SK-N-SH treated with all-trans-retinoic acid at 6 μM for 48 hours (cell line): ENCODE data around the gene CETP.
A peak's percentile ranks its signal among the peaks of the same experiment; 100 is the strongest.

Experiments used
- ATAC-seq: fragments of 200-7000 bp; cut with Tn5 transposase; 3 replicates; pipeline ENCODE4 v1.9.1; 2020; ENCODE audit warnings: mild to moderate bottlenecking, moderate library complexity
- ARNTL ChIP-seq: fragments of 450-650 bp; formaldehyde crosslinking; IDR thresholded peaks from 2 replicates; pipeline ENCODE4 v1.5.0; 2020; ENCODE audit warnings: low read depth, mild to moderate bottlenecking, moderate library complexity, borderline replicate concordance
- BACH2 ChIP-seq: fragments of 250-450 bp; sonication (Bioruptor Pico); IDR thresholded peaks from 2 replicates; pipeline ENCODE4 v1.9.0; 2021; ENCODE audit warnings: mild to moderate bottlenecking, borderline replicate concordance
- CREB5 ChIP-seq: fragments of 250-450 bp; sonication (Bioruptor Pico); IDR thresholded peaks from 2 replicates; pipeline ENCODE4 v1.5.1; 2020; ENCODE audit warnings: low read depth, mild to moderate bottlenecking, moderate library complexity
- CSDC2 ChIP-seq: fragments of 250-450 bp; sonication (Bioruptor Pico); IDR thresholded peaks from 2 replicates; pipeline ENCODE4 v1.5.0; 2020; ENCODE audit warnings: mild to moderate bottlenecking, moderate library complexity
- CSRNP3 ChIP-seq: fragments of 250-450 bp; sonication (Bioruptor Pico); IDR thresholded peaks from 2 replicates; pipeline ENCODE4 v1.5.1; 2021; ENCODE audit warnings: mild to moderate bottlenecking, moderate library complexity
- ESRRG ChIP-seq: fragments of 250-450 bp; sonication (Bioruptor Pico); IDR thresholded peaks from 2 replicates; pipeline ENCODE4 v1.6.1; 2021; ENCODE audit warnings: mild to moderate bottlenecking
- GLIS3 ChIP-seq: fragments of 250-450 bp; sonication (Bioruptor Pico); IDR thresholded peaks from 2 replicates; pipeline ENCODE4 v1.5.0; 2020; ENCODE audit warnings: mild to moderate bottlenecking, moderate library complexity
- ISL1 ChIP-seq: fragments of 250-450 bp; sonication (Bioruptor Pico); IDR thresholded peaks from 2 replicates; pipeline ENCODE4 v2.1.2; 2022; ENCODE audit warnings: mild to moderate bottlenecking, moderate library complexity
- PATZ1 ChIP-seq: fragments of 250-450 bp; sonication (Bioruptor Pico); IDR thresholded peaks from 2 replicates; pipeline ENCODE4 v1.8.0; 2020; ENCODE audit warnings: mild to moderate bottlenecking, moderate library complexity, borderline replicate concordance
- POU6F1 ChIP-seq: fragments of 250-450 bp; sonication (Bioruptor Pico); IDR thresholded peaks from 2 replicates; pipeline ENCODE4 v1.8.0; 2021; ENCODE audit warnings: low read depth, mild to moderate bottlenecking, moderate library complexity, borderline replicate concordance
- PPARA ChIP-seq: fragments of 250-450 bp; sonication (Bioruptor Pico); IDR thresholded peaks from 2 replicates; pipeline ENCODE4 v1.5.0; 2020; ENCODE audit warnings: mild to moderate bottlenecking, borderline replicate concordance
- RARB ChIP-seq: fragments of 250-450 bp; sonication (Bioruptor Pico); IDR thresholded peaks from 2 replicates; pipeline ENCODE4 v1.8.0; 2021; ENCODE audit warnings: mild to moderate bottlenecking, moderate library complexity
- SNAI2 ChIP-seq: fragments of 250-450 bp; sonication (Bioruptor Pico); IDR thresholded peaks from 2 replicates; pipeline ENCODE4 v1.5.0; 2020; ENCODE audit warnings: mild to moderate bottlenecking, moderate library complexity
- TOX ChIP-seq: fragments of 250-450 bp; sonication (Bioruptor Pico); IDR thresholded peaks from 2 replicates; pipeline ENCODE4 v1.8.0; 2021; ENCODE audit warnings: mild to moderate bottlenecking, moderate library complexity, borderline replicate concordance
- TSHZ2 ChIP-seq: fragments of 250-450 bp; sonication (Bioruptor Pico); IDR thresholded peaks from 2 replicates; pipeline ENCODE4 v1.5.0; 2020; ENCODE audit warnings: mild to moderate bottlenecking, moderate library complexity
- ZFP3 ChIP-seq: fragments of 250-450 bp; sonication (Bioruptor Pico); IDR thresholded peaks from 2 replicates; pipeline ENCODE4 v1.5.0; 2020; ENCODE audit warnings: mild to moderate bottlenecking, moderate library complexity
- ZFP30 ChIP-seq: fragments of 450-650 bp; formaldehyde crosslinking; IDR thresholded peaks from 2 replicates; pipeline ENCODE4 v1.5.0; 2022; ENCODE audit warnings: mild to moderate bottlenecking, moderate library complexity
- ZNF565 ChIP-seq: fragments of 450-650 bp; formaldehyde crosslinking; conservative IDR thresholded peaks from 2 replicates; pipeline ENCODE4 v1.5.0; 2020; ENCODE audit warnings: low read depth, mild to moderate bottlenecking, moderate library complexity
- ZNF70 ChIP-seq: fragments of 450-650 bp; formaldehyde crosslinking; IDR thresholded peaks from 2 replicates; pipeline ENCODE4 v1.5.0; 2020; ENCODE audit warnings: mild to moderate bottlenecking, moderate library complexity
- ZNF8 ChIP-seq: fragments of 450-650 bp; formaldehyde crosslinking; IDR thresholded peaks from 2 replicates; pipeline ENCODE4 v1.5.0; 2020; ENCODE audit warnings: mild to moderate bottlenecking, moderate library complexity

Gene CETP

GRCh38 chr16:56950455-56950854 lies 11.3 kb upstream of the CETP start:
- TF ChIP-seq ZFP3 (no peak), ESRRG (no peak), BACH2 (CRISPR knock-in tag) (no peak), RARB (no peak), ZNF8 (CRISPR knock-in tag) (no peak), CSDC2 (CRISPR knock-in tag) (no peak)
- no peak for ATAC-seq

GRCh38 chr16:56950881-56951771 lies 10.6 kb upstream of the CETP start:
- TF ChIP-seq ZNF70 (no peak), SNAI2 (CRISPR knock-in tag) (no peak), PATZ1 (CRISPR knock-in tag) (no peak)
- ATAC-seq, result peak; percentile 93

- no peak for TF ChIP-seq ZFP30
- no peak for TF ChIP-seq CREB5 (CRISPR knock-in tag)
- no peak for TF ChIP-seq ESRRG
- TF ChIP-seq ARNTL (CRISPR knock-in tag), result no peak
- no peak for TF ChIP-seq TOX (CRISPR knock-in tag)
- TF ChIP-seq ISL1, result no peak
- TF ChIP-seq POU6F1 (CRISPR knock-in tag), result no peak
- TF ChIP-seq PPARA (CRISPR knock-in tag), result no peak
- no peak for TF ChIP-seq PATZ1 (CRISPR knock-in tag)
- no peak for TF ChIP-seq ZNF70
- no peak for TF ChIP-seq BACH2 (CRISPR knock-in tag)
- TF ChIP-seq ZNF565 (CRISPR knock-in tag), result no peak
- TF ChIP-seq ZFP3, result no peak
- TF ChIP-seq CSRNP3 (CRISPR knock-in tag), result no peak
- TF ChIP-seq GLIS3 (CRISPR knock-in tag), result no peak
- no peak for TF ChIP-seq ZNF8 (CRISPR knock-in tag)
- no peak for TF ChIP-seq TSHZ2 (CRISPR knock-in tag)
- no peak for TF ChIP-seq SNAI2 (CRISPR knock-in tag)
- TF ChIP-seq, all 23 proteins: peak for 0
- ATAC-seq, result no peak
Observed at GRCh38 chr16:56953006-56953405, 8.7 kb upstream of the CETP start.
